ENCODE measurements around the gene PAK4.

- TF ChIP-seq NFIC (IDR thresholded peaks at IDR 0.05; ENCODE audit: low read depth, low read length) = no peak
- no peak for TF ChIP-seq ATF3 (IDR thresholded peaks at IDR 0.05; ENCODE audit: borderline replicate concordance, extremely low read depth, low read depth, low read length)
- TF ChIP-seq PAX5 (IDR thresholded peaks at IDR 0.05; ENCODE audit: borderline replicate concordance, low read depth, low read length) = no peak
- no peak for TF ChIP-seq ETV6 (conservative IDR thresholded peaks at IDR 0.05 in 1 of 2, IDR thresholded peaks at IDR 0.05 in 1 of 2; ENCODE audit: borderline replicate concordance in 1 of 2, low read depth in 1 of 2)
Measured at GRCh38 chr19:39104186-39104596, 21.4 kb upstream of the PAK4 start.
